ENCODE measurements around the gene HLCS. TPM values are rescaled to one million over a fixed set of nuclear protein-coding genes. Genes with fewer than 3 reads are reported as not detected.

Gene HLCS
- polyA plus RNA-seq, 1 of the 3 experiments (the other 2 are of a cell fraction), result 13.0 TPM

DNA sequence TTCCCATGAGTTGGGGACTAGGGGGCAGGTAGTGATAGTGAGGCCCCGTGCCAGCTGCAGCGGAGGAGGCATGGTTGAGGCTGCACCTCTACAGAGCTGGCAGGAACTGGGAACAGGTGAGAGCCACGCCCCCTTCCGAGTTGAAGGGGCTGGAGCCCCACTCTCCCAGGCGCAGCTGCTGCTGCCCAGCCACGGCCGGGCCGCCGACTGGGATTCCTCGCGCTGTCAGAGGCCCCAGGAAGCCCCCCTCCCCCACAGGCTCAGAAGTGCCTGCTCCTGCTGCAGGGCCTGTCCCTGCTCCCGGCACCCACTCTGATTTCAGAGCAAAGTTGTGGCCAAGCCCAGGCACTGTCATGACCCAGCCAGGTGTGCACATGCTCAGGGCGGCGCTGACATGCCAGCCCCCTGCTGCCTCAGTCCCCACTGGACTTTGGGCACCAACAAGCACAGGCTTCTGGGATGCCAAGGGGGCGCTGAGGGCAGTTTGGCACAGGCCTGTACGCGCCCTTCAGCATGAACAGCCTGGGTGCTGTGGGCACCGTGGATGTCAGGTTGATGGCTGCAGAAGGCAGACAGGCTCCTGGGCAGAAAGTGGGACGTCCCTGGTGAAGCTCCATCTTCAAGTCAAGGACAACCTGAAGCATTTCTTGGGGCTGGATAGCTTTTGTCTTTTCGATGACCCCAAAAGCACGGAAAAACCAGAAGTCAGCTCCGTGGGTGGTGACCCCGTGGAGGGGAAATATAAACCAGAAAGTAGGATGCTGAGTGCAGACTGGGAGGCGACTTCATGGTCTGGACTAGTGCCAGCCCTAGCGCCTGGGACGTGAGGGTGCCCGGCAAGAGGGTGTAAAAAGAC lies 146.1 kb downstream of the HLCS start:
- Histone ChIP-seq H3K79me2 (ENCODE audit: insufficient read depth) (no peaks in the 10 kb centered on the region), H3K36me3 (replicated peaks in 1 of 2; ENCODE audit: control insufficient read depth in 1 of 2, insufficient read depth in 2 of 2, low read length in 1 of 2) (no peaks in the 10 kb centered on the region), H3K4me3 (ENCODE audit: low read depth in 2 of 2, low read length in 1 of 2) (no peak overlapping the region), H3K9me3 (no peaks in the 10 kb centered on the region), H3K9ac (no peak overlapping the region), H3K4me2 (no peak overlapping the region), H3K27ac (ENCODE audit: low read depth in 2 of 2, low read length in 1 of 2) (no peak overlapping the region), H4K20me1 (ENCODE audit: insufficient read depth) (no peaks in the 10 kb centered on the region), H3K27me3 (ENCODE audit: insufficient read depth) (no peaks in the 10 kb centered on the region), H2AFZ (ENCODE audit: low read depth) (no peak overlapping the region), H3K4me1 (ENCODE audit: control insufficient read depth in 1 of 2, insufficient read depth in 2 of 2, low read depth in 1 of 2, low read length in 1 of 2) (no peaks in the 10 kb centered on the region), H3F3A (replicated peaks; ENCODE audit: insufficient read depth) (no peaks in the 10 kb centered on the region), H3K9me2 (no peaks in the 10 kb centered on the region)
- TF ChIP-seq FOSL2 (IDR thresholded peaks at IDR 0.05; ENCODE audit: borderline replicate concordance, low read depth), result no peak
- TF ChIP-seq TAF1 (IDR thresholded peaks at IDR 0.05; ENCODE audit: borderline replicate concordance, low read depth, low read length), result no peak
- no peak for TF ChIP-seq RXRA (IDR thresholded peaks at IDR 0.05; ENCODE audit: borderline replicate concordance, low read depth)
- no peak for TF ChIP-seq PBX3 (IDR thresholded peaks at IDR 0.05)
- TF ChIP-seq RAD21 (IDR thresholded peaks at IDR 0.05; ENCODE audit: low read length), result no peak
- TF ChIP-seq ELF1 (IDR thresholded peaks at IDR 0.05), result no peak
- TF ChIP-seq, protein P1, sequence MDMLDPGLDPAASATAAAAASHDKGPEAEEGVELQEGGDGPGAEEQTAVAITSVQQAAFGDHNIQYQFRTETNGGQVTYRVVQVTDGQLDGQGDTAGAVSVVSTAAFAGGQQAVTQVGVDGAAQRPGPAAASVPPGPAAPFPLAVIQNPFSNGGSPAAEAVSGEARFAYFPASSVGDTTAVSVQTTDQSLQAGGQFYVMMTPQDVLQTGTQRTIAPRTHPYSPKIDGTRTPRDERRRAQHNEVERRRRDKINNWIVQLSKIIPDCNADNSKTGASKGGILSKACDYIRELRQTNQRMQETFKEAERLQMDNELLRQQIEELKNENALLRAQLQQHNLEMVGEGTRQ (IDR thresholded peaks at IDR 0.05; ENCODE audit: borderline replicate concordance, low read depth, low read length), result no peak
- TF ChIP-seq NFIC (IDR thresholded peaks at IDR 0.05; ENCODE audit: borderline replicate concordance), result no peak
- no peak for TF ChIP-seq GABPA (IDR thresholded peaks at IDR 0.05; ENCODE audit: low read depth)
- no peak for TF ChIP-seq JUND (IDR thresholded peaks at IDR 0.05)
- no peak for TF ChIP-seq RCOR1 (IDR thresholded peaks at IDR 0.05; ENCODE audit: low read length)
- no peak for TF ChIP-seq EZH2phosphoT487 (IDR thresholded peaks at IDR 0.05; ENCODE audit: borderline replicate concordance, low read depth)
- no peak for TF ChIP-seq FOXJ3 (CRISPR knock-in tag; IDR thresholded peaks at IDR 0.05)
- WGBS (ENCODE audit: low lambda C conversion rate), result 89% methylated on average over 15 of the region's 27 CpGs
- POLR2A ChIA-PET, result no interaction called here
- CTCF ChIA-PET, result interaction anchor here (1.5 kb wide), 1 partner anchor 10 kb away, joined by 4 read pairs; no protein-coding TSS in a partner anchor
- no peak for DNase-seq

DNA sequence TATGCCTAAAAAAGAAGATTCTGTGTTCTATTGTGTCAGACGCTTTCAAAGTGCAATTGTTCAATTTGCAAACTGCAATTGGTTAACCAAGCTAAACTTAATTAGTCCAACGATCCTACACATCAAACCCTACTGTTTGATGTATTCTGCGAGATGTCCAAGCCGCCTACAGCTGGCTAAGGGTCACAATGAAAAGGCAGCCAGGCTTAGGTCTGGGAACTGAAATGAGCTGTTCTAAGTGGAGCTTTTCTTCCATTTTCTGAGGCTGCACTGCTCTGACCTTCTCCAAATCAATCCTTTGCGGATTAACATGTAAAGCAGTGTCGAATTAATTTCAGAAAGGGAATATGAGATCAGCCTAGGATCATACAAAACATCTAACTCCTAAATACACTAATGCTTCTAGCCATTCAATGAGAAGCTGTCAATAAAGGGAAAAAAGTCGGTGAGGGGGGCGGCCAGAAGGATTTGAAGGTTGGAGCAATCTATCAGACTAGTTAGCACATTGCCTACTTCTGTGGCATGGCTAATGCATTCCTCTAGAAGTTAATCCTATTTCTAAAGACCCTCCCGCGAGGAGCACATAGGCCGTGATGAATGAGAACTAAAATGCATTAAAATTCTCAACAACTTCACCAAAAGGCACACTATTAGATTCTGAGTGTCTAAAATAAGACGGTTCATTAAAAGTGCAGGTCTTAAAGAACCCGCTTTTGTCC lies 148.6 kb downstream of the HLCS start:
- Histone ChIP-seq H3K9me3 (no peaks in the 10 kb centered on the region), H3K36me3 (replicated peaks in 1 of 2; ENCODE audit: control insufficient read depth in 1 of 2, insufficient read depth in 2 of 2, low read length in 1 of 2) (no peaks in the 10 kb centered on the region), H3K79me2 (ENCODE audit: insufficient read depth) (no peaks in the 10 kb centered on the region), H4K20me1 (ENCODE audit: insufficient read depth) (no peaks in the 10 kb centered on the region), H3K4me2 (no peak overlapping the region), H3K9me2 (no peaks in the 10 kb centered on the region), H3K4me3 (ENCODE audit: low read depth in 2 of 2, low read length in 1 of 2) (no peak overlapping the region), H3K27me3 (ENCODE audit: insufficient read depth) (no peaks in the 10 kb centered on the region), H3K9ac (no peak overlapping the region), H3K4me1 (ENCODE audit: control insufficient read depth in 1 of 2, insufficient read depth in 2 of 2, low read depth in 1 of 2, low read length in 1 of 2) (no peaks in the 10 kb centered on the region), H3F3A (replicated peaks; ENCODE audit: insufficient read depth) (no peaks in the 10 kb centered on the region), H3K27ac (ENCODE audit: low read depth in 2 of 2, low read length in 1 of 2) (no peak overlapping the region), H2AFZ (ENCODE audit: low read depth) (no peak overlapping the region)
- POLR2A ChIA-PET, result no interaction called here
- 95% methylated on average over 13 of the region's 13 CpGs for WGBS (ENCODE audit: low lambda C conversion rate)
- no peak for DNase-seq
- CTCF ChIA-PET, result no interaction called here
- no peak for TF ChIP-seq PBX3 (IDR thresholded peaks at IDR 0.05)
- TF ChIP-seq RCOR1 (IDR thresholded peaks at IDR 0.05; ENCODE audit: low read length), result no peak
